ENCODE data around the gene SPA17.

DNA sequence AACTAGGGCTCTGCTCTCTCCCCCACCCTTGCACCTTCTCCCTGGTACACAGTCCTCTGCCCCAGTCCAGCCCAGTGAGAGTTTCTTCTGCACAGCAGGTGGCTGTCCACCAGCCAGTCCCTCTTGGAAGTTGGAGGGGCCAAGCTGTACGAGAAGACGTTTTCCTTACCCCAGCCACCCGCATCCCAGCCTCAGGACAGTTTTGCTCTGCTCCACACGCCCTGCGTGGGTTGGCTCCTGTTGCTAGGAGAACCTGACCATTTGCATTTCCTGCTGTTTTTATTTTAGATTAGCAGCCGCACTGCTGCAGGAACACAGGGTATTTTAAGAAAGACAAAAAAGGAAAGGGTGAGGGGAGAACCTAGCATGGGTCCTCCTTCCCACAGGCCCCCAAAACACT lies 48.5 kb downstream of the SPA17 start:
- TF ChIP-seq, protein P1, sequence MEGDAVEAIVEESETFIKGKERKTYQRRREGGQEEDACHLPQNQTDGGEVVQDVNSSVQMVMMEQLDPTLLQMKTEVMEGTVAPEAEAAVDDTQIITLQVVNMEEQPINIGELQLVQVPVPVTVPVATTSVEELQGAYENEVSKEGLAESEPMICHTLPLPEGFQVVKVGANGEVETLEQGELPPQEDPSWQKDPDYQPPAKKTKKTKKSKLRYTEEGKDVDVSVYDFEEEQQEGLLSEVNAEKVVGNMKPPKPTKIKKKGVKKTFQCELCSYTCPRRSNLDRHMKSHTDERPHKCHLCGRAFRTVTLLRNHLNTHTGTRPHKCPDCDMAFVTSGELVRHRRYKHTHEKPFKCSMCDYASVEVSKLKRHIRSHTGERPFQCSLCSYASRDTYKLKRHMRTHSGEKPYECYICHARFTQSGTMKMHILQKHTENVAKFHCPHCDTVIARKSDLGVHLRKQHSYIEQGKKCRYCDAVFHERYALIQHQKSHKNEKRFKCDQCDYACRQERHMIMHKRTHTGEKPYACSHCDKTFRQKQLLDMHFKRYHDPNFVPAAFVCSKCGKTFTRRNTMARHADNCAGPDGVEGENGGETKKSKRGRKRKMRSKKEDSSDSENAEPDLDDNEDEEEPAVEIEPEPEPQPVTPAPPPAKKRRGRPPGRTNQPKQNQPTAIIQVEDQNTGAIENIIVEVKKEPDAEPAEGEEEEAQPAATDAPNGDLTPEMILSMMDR (IDR thresholded peaks at IDR 0.05): no peak
- TF ChIP-seq POLR2A (IDR thresholded peaks at IDR 0.05): no peak
